Brain microvascular endothelial cell (primary cell): ENCODE results near the gene NFKBIB.
A peak's percentile ranks its signal among the peaks of the same experiment; 100 is the strongest.

Experiments used
- DNase-seq: peaks from one replicate; pipeline ENCODE4 v3.0.0-alpha.2; 2020
- H3K27ac ChIP-seq: fragments of 250-450 bp; sonication (Bioruptor Pico); 2 replicates; pipeline ENCODE4 v1.5.1; 2020; ENCODE audit warnings: mild to moderate bottlenecking, moderate library complexity
- H3K27me3 ChIP-seq: fragments of 250-450 bp; sonication (Bioruptor Pico); replicated peaks from 2 replicates; pipeline ENCODE4 v1.5.1; 2020; ENCODE audit warnings: mild to moderate bottlenecking
- H3K36me3 ChIP-seq: fragments of 250-450 bp; sonication (Bioruptor Pico); replicated peaks from 2 replicates; pipeline ENCODE4 v1.5.1; 2020; ENCODE audit warnings: mild to moderate bottlenecking
- H3K4me3 ChIP-seq: 2 replicates; pipeline ENCODE4 v1.5.1; 2011; ENCODE audit warnings: low read depth, mild to moderate bottlenecking, control low read depth, low read length, moderate library complexity
- in situ Hi-C: cut with HindIII; loops from 2 replicates; pipeline ENCODE4 v1.10.0; 2017; ENCODE audit warnings: low sequenced_read_pairs, low pct_ligation_motif_present
- TF ChIP-seq, protein P1 (sequence below): IDR thresholded peaks from 2 replicates; pipeline ENCODE4 v1.5.1; 2011; ENCODE audit warnings: low read depth, mild to moderate bottlenecking, moderate library complexity, low read length, control low read depth, inconsistent platforms; ENCODE audit errors: missing control alignments

NFKBIB gene

GRCh38 chr19:38862321-38863059, 37.3 kb upstream of the NFKBIB start:
- no peak for DNase-seq
- Histone ChIP-seq H3K4me3 (no peak overlapping the region), H3K27ac (no peak overlapping the region), H3K27me3 (no peaks in the 10 kb centered on the region), H3K36me3 (no peaks in the 10 kb centered on the region)
- in situ Hi-C loops: no loop called here
- TF ChIP-seq, protein P1, sequence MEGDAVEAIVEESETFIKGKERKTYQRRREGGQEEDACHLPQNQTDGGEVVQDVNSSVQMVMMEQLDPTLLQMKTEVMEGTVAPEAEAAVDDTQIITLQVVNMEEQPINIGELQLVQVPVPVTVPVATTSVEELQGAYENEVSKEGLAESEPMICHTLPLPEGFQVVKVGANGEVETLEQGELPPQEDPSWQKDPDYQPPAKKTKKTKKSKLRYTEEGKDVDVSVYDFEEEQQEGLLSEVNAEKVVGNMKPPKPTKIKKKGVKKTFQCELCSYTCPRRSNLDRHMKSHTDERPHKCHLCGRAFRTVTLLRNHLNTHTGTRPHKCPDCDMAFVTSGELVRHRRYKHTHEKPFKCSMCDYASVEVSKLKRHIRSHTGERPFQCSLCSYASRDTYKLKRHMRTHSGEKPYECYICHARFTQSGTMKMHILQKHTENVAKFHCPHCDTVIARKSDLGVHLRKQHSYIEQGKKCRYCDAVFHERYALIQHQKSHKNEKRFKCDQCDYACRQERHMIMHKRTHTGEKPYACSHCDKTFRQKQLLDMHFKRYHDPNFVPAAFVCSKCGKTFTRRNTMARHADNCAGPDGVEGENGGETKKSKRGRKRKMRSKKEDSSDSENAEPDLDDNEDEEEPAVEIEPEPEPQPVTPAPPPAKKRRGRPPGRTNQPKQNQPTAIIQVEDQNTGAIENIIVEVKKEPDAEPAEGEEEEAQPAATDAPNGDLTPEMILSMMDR: no peak

DNA sequence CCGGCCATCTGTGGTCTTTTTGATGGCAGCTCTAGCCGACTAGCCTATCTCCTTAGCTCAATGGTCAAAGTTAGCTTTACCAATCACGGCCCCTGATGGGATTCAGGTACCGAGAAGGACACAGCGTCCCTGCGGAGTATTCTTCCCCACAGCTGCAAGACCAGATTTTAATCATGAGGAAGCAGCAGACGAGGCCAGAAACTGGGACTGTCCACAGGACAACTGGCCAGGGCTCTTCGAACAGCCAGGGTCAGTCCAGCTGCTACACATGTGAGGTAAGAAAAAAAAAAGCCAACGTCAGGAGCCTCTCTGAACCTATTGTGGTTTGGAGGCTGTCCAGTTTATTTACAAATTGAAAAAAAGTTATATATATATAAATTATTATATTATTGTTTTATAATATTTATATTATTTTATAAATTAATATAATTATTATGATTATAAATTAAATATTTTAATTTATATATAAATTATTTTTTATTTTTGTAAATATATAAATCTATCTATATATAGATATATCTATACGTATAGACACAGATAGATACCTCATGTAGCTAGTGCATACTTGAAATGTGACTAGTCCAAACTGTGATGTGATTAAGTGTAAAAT, 32.5 kb upstream of the NFKBIB start:
- in situ Hi-C loops: no loop called here
- TF ChIP-seq, protein P1: no peak
- H3K4me3 ChIP-seq: no peak overlapping the region

DNA sequence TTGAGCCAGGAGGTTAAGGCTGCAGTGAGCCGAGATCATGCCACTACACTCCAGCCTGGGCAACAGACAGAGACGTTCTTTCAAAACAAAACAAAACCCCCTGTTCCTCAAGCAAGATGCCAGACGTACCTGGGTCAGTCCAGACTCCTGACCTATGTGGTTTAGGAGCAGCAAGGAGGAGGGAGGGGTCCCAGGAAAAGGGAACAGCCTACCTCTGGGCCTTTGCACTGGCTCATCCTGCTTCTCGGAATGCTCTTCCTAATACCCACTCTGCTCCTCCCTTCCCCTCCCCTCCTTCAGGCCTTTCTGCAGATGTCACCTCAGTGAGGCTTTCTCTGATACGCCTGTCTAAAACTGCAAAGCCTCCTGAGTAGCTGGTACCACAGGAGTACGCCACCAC, 31.2 kb upstream of the NFKBIB start:
- no peaks in the 10 kb centered on the region for H3K36me3 ChIP-seq
- TF ChIP-seq, protein P1: no peak
- no peak for DNase-seq
- no peak overlapping the region for H3K27ac ChIP-seq
- in situ Hi-C loops: no loop called here
- no peak overlapping the region for H3K4me3 ChIP-seq
- no peaks in the 10 kb centered on the region for H3K27me3 ChIP-seq

More for the DNA sequence above, 32.5 kb upstream of the NFKBIB start:
- Histone ChIP-seq H3K27me3 (no peaks in the 10 kb centered on the region), H3K27ac (no peak overlapping the region), H3K36me3 (no peaks in the 10 kb centered on the region)
- DNase-seq: no peak

- in situ Hi-C loops: no loop called here
- no peak for DNase-seq
- TF ChIP-seq, protein P1: no peak
- Histone ChIP-seq H3K27ac (no peak overlapping the region), H3K27me3 (no peaks in the 10 kb centered on the region), H3K4me3 (peak overlapping the region; percentile 52), H3K36me3 (no peaks in the 10 kb centered on the region)
These were observed 30.5 kb upstream of the NFKBIB start for GRCh38 chr19:38869160-38869835.

DNA sequence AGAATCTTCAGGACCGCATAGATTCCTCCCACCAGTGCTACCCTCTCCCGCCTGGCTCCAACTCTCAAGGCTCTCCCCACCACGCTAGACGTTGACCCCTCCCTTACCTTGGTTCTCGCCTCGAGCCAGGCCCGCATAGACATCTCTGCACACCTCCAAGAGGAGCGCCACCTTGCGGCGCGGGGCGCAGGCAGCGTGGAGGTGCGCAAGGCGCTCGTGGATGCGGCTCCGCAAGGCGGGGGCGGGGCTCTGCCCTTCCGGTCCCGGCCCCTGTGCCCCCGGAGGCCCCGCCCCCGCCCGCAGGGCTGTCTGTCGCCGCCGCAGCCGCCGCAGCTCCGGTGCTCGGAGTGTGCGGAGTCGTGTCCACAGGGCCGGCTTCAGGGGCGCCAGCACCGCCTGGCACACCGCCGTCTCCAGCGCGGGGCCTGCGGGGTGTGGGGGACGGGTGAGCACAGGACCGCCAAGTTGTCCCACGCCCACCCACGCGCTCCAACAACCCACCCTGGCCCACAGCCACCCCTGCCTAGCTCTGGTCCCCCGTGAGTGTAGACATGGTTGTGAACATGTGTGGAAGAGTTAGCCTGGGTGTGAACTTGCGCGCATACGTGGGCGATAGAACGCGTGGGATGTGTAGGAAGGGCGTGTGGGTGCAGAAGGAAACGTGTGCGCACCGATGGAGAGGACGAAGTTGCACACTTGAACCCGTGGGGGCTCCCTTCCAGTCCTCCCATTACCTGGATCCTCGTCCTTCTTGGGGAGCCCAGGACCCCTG, 29.7 kb upstream of the NFKBIB start:
- DNase-seq: peak; percentile 18
- TF ChIP-seq, protein P1: peak; percentile 80
- Histone ChIP-seq H3K27ac (no peak overlapping the region), H3K36me3 (no peaks in the 10 kb centered on the region), H3K4me3 (peak overlapping the region; percentile 52), H3K27me3 (no peaks in the 10 kb centered on the region)
- in situ Hi-C loops: no loop called here
